ENCODE data around the gene RGPD4. TPM values are rescaled to one million over a fixed set of nuclear protein-coding genes. Genes with fewer than 3 reads are reported as not detected.
A peak's percentile ranks its signal among the peaks of the same experiment; 100 is the strongest.

Gene RGPD4
- total and polyA plus RNA-seq, 2 of the 8 experiments (the other 6 are each of a cell fraction or from before 2014, with no cell fraction given): not detected

DNA sequence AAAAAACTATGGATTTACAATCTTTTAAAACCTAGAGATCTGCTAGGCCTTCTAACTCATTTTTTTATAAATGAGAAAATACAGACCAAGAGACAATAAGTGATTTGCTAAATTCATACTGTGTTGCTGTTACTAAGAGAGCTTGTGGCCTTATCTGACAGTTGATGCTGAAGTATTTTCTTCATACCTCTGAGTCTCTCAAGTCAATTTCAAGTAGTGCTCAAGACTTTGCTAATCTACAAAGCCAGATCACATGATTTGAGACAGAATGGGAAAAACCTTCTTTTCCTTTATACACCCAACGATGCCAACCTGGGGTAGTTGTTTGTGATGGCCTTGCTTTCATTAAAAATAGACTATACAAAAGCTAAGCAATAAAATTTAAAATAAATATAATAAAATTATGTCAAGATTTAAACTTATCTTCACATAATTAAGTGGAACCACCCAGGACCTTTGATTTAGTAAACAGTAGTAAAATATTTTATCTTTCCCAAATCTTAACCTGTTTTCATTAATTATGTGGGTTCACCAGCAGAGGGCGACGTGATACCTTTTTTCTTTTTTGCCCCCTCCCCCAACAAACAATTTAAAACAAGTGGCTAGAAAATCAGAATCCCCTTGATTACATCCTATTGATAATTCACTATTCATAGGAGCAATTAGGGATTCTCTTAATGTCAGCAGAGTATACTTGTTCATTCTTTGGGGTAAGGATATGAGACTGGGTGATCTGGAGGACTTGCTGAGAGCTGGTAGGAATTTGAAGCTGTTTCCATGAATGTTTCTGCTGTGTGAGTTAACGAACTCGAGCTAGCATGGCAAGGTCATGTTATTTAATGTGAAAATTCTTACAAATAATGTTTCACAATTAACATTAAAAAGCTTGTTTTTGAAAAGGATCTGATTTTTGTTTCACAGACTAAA lies 110.0 kb downstream of the RGPD4 start:
- Histone ChIP-seq H3K79me2 (ENCODE audit: control insufficient read depth in 1 of 2, insufficient read depth in 2 of 2, low read length in 2 of 2) (no peaks in the 10 kb centered on the region), H2BK5ac (ENCODE audit: low read depth, low read length) (no peak overlapping the region), H2AK5ac (ENCODE audit: low read depth, low read length) (no peak overlapping the region), H3K4me2 (ENCODE audit: insufficient read depth in 1 of 2, low read depth in 2 of 2, low read length in 2 of 2) (no peak overlapping the region), H3K18ac (ENCODE audit: extremely low read depth, low read length) (no peak overlapping the region), H3K4ac (replicated peaks; ENCODE audit: insufficient read length, low read depth, low read length) (no peak overlapping the region), H2BK12ac (ENCODE audit: low read depth, low read length) (no peak overlapping the region), H3K27me3 (replicated peaks in 1 of 4; ENCODE audit: control insufficient read depth in 3 of 4, extremely low read depth in 1 of 4, insufficient read depth in 3 of 4, low read length in 3 of 4) (no peaks in the 10 kb centered on the region), H2BK120ac (replicated peaks; ENCODE audit: low read depth, low read length) (no peak overlapping the region), H3K79me1 (ENCODE audit: low read depth, low read length) (no peaks in the 10 kb centered on the region), H4K5ac (ENCODE audit: insufficient read length, low read depth, low read length) (no peak overlapping the region), H3K9ac (replicated peaks in 1 of 4; ENCODE audit: extremely low read depth in 1 of 4, low read depth in 3 of 4, low read length in 3 of 4) (no peak overlapping the region), H2BK20ac (ENCODE audit: low read length) (no peak overlapping the region), H3K56ac (replicated peaks; ENCODE audit: insufficient read length, low read depth, low read length) (no peak overlapping the region), H2BK15ac (ENCODE audit: low read length) (no peak overlapping the region), H3K4me3 (ENCODE audit: extremely low read depth in 1 of 4, insufficient read depth in 2 of 4, low read depth in 3 of 4, low read length in 4 of 4) (no peak overlapping the region), H4K20me1 (replicated peaks in 1 of 2; ENCODE audit: control insufficient read depth in 1 of 2, insufficient read depth in 2 of 2, low read length in 2 of 2) (no peaks in the 10 kb centered on the region), H3K23ac (ENCODE audit: insufficient read length) (no peak overlapping the region), H4K91ac (replicated peaks; ENCODE audit: insufficient read length, low read length) (no peak overlapping the region), H3K36me3 (ENCODE audit: control insufficient read depth in 2 of 4, insufficient read depth in 4 of 4, low read length in 3 of 4) (no peaks in the 10 kb centered on the region), H3K23me2 (ENCODE audit: low read depth, low read length) (no peaks in the 10 kb centered on the region), H4K8ac (ENCODE audit: extremely low read depth, insufficient read depth, low read length) (no peak overlapping the region), H3K9me3 (ENCODE audit: insufficient read depth in 2 of 2, low read depth in 1 of 2, low read length in 1 of 2) (no peaks in the 10 kb centered on the region), H3K27ac (ENCODE audit: low read depth, low read length) (no peak overlapping the region), H3K4me1 (replicated peaks in 1 of 4; ENCODE audit: control insufficient read depth in 3 of 4, insufficient read depth in 4 of 4, low read length in 3 of 4) (no peaks in the 10 kb centered on the region), H3K14ac (ENCODE audit: insufficient read length) (no peak overlapping the region), H2AFZ (ENCODE audit: low read length) (no peak overlapping the region; the same call in 1 of the 2 replicates)
- CTCF ChIA-PET (ENCODE audit: partially characterized antibody): interaction anchor here (0.6 to 10.5 kb wide), 37 partner anchors 8 to 1080 kb away, joined by 3 to 219 read pairs (median 4); no protein-coding TSS in a partner anchor
- DNase-seq (ENCODE audit: low read depth in 1 of 2, low spot score in 2 of 2): peak in 1 of 2 experiments; percentile 52
- POLR2A ChIA-PET (ENCODE audit: partially characterized antibody): no interaction called here
- TF ChIP-seq BACH1 (IDR thresholded peaks at IDR 0.05; ENCODE audit: low read length) (no peak), POU5F1 (IDR thresholded peaks at IDR 0.05; ENCODE audit: low read depth, low read length) (no peak), TEAD4 (IDR thresholded peaks at IDR 0.05; ENCODE audit: low read depth, low read length) (no peak), RXRA (IDR thresholded peaks at IDR 0.05; ENCODE audit: insufficient read depth, low read depth, low read length) (no peak), RAD21 (IDR thresholded peaks at IDR 0.05 in 1 of 2, conservative IDR thresholded peaks at IDR 0.05 in 1 of 2; ENCODE audit: low read depth in 2 of 2, low read length in 2 of 2) (peak; percentile 83 to 84)
- TF ChIP-seq, protein P1, sequence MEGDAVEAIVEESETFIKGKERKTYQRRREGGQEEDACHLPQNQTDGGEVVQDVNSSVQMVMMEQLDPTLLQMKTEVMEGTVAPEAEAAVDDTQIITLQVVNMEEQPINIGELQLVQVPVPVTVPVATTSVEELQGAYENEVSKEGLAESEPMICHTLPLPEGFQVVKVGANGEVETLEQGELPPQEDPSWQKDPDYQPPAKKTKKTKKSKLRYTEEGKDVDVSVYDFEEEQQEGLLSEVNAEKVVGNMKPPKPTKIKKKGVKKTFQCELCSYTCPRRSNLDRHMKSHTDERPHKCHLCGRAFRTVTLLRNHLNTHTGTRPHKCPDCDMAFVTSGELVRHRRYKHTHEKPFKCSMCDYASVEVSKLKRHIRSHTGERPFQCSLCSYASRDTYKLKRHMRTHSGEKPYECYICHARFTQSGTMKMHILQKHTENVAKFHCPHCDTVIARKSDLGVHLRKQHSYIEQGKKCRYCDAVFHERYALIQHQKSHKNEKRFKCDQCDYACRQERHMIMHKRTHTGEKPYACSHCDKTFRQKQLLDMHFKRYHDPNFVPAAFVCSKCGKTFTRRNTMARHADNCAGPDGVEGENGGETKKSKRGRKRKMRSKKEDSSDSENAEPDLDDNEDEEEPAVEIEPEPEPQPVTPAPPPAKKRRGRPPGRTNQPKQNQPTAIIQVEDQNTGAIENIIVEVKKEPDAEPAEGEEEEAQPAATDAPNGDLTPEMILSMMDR (IDR thresholded peaks at IDR 0.05; ENCODE audit: control extremely low read depth in 1 of 3, insufficient read depth in 1 of 3, low read depth in 1 of 3, low read length in 3 of 3): peak in 2 of 3 experiments; percentile 27 to 57; a peak in 2 of 4 replicates
- WGBS, 2 experiments (ENCODE audit: extremely low coverage in 1 of 2, insufficient coverage in 1 of 2, insufficient read length in 1 of 2, insufficient replicate concordance in 2 of 2, low coverage in 1 of 2, low lambda C conversion rate in 2 of 2, missing lambda C conversion rate in 1 of 2): 56% methylated on average over 5 of the region's 5 CpGs; no CpG with 5 or more reads in 1 of the 2 experiments
- peak; percentile 24 for FAIRE-seq
